ENCODE measurements around the gene CCT7. TPM values are rescaled to one million over a fixed set of nuclear protein-coding genes. Genes with fewer than 3 reads are reported as not detected.

Gene CCT7
- total and polyA plus RNA-seq, 2 of the 8 experiments (the other 6 are each of a cell fraction or from before 2014, with no cell fraction given), result 440 to 474 TPM

GRCh38 chr2:73228631-73229030 is 5.5 kb upstream of the CCT7 start:
- H3K9me3 ChIP-seq (ENCODE audit: insufficient read depth in 2 of 2, low read depth in 1 of 2, low read length in 1 of 2), result no peaks in the 10 kb centered on the region
- H3K27me3 ChIP-seq (replicated peaks in 1 of 4; ENCODE audit: control insufficient read depth in 3 of 4, extremely low read depth in 1 of 4, insufficient read depth in 3 of 4, low read length in 3 of 4), result no peaks in the 10 kb centered on the region; a peak in 2 of 7 replicates
- H4K91ac ChIP-seq (replicated peaks; ENCODE audit: insufficient read length, low read length), result no peak overlapping the region
- DNase-seq (ENCODE audit: low read depth in 1 of 2, low spot score in 2 of 2) (no peak), FAIRE-seq (no peak)
- H3K36me3 ChIP-seq (ENCODE audit: control insufficient read depth in 2 of 4, insufficient read depth in 4 of 4, low read length in 3 of 4), result peaks cover 0 to 17% (median 7%) of the 10 kb centered on the region in 4 experiments; a peak in 6 of 8 replicates
- H3K79me1 ChIP-seq (ENCODE audit: low read depth, low read length), result no peaks in the 10 kb centered on the region; the same call in 1 of the 2 replicates
- H2BK5ac ChIP-seq (ENCODE audit: low read depth, low read length), result no peak overlapping the region
- no peak overlapping the region for H2BK15ac ChIP-seq (ENCODE audit: low read length)
- H3K14ac ChIP-seq (ENCODE audit: insufficient read length), result no peak overlapping the region
- no peaks in the 10 kb centered on the region for H3K79me2 ChIP-seq (ENCODE audit: control insufficient read depth in 1 of 2, insufficient read depth in 2 of 2, low read length in 2 of 2)
- peaks cover 8% of the 10 kb centered on the region for H3K23me2 ChIP-seq (ENCODE audit: low read depth, low read length)
- no peak overlapping the region for H3K4me2 ChIP-seq (ENCODE audit: insufficient read depth in 1 of 2, low read depth in 2 of 2, low read length in 2 of 2)
- no peak overlapping the region for H2BK12ac ChIP-seq (ENCODE audit: low read depth, low read length)
- no peak for TF ChIP-seq RNF2 (IDR thresholded peaks at IDR 0.05; ENCODE audit: borderline replicate concordance, low read depth, low read length, missing control alignments, poor library complexity, severe bottlenecking)
- TF ChIP-seq, protein P1, sequence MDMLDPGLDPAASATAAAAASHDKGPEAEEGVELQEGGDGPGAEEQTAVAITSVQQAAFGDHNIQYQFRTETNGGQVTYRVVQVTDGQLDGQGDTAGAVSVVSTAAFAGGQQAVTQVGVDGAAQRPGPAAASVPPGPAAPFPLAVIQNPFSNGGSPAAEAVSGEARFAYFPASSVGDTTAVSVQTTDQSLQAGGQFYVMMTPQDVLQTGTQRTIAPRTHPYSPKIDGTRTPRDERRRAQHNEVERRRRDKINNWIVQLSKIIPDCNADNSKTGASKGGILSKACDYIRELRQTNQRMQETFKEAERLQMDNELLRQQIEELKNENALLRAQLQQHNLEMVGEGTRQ (IDR thresholded peaks at IDR 0.05; ENCODE audit: low read length), result no peak
- no peak for TF ChIP-seq MAFK (IDR thresholded peaks at IDR 0.05; ENCODE audit: low read depth, low read length)
- no peak for TF ChIP-seq BRCA1 (IDR thresholded peaks at IDR 0.05; ENCODE audit: low read depth, low read length)
- TF ChIP-seq KDM4A (IDR thresholded peaks at IDR 0.05; ENCODE audit: low read depth, low read length, severe bottlenecking), result no peak
- no peak for TF ChIP-seq EGR1 (IDR thresholded peaks at IDR 0.05; ENCODE audit: borderline replicate concordance, low read depth, low read length)
- no peak for TF ChIP-seq POLR2AphosphoS5 (IDR thresholded peaks at IDR 0.05; ENCODE audit: low read depth, low read length)
- no peak for TF ChIP-seq FOSL1 (IDR thresholded peaks at IDR 0.05; ENCODE audit: insufficient read depth, low read depth, low read length)
- TF ChIP-seq TEAD4 (IDR thresholded peaks at IDR 0.05; ENCODE audit: low read depth, low read length), result no peak
- no peak for TF ChIP-seq PHF8 (conservative IDR thresholded peaks at IDR 0.05; ENCODE audit: low read depth, low read length)
- TF ChIP-seq BACH1 (IDR thresholded peaks at IDR 0.05; ENCODE audit: low read length), result no peak
- peaks cover 0 to 3% of the 10 kb centered on the region in 2 experiments for H4K20me1 ChIP-seq (replicated peaks in 1 of 2; ENCODE audit: control insufficient read depth in 1 of 2, insufficient read depth in 2 of 2, low read length in 2 of 2)
- no peak overlapping the region for H2AFZ ChIP-seq (ENCODE audit: low read length)
- no peak overlapping the region for H3K23ac ChIP-seq (ENCODE audit: insufficient read length)
- no peak overlapping the region for H3K56ac ChIP-seq (replicated peaks; ENCODE audit: insufficient read length, low read depth, low read length)
- no peak overlapping the region for H3K27ac ChIP-seq (ENCODE audit: low read depth, low read length)
- H2AK5ac ChIP-seq (ENCODE audit: low read depth, low read length), result no peak overlapping the region
- no peak overlapping the region for H3K18ac ChIP-seq (ENCODE audit: extremely low read depth, low read length)
- H3K9ac ChIP-seq (replicated peaks in 1 of 4; ENCODE audit: extremely low read depth in 1 of 4, low read depth in 3 of 4, low read length in 3 of 4), result no peak overlapping the region
- H4K8ac ChIP-seq (ENCODE audit: extremely low read depth, insufficient read depth, low read length), result no peak overlapping the region; the same call in 1 of the 2 replicates
- no peak overlapping the region for H2BK120ac ChIP-seq (replicated peaks; ENCODE audit: low read depth, low read length)
- H3K4ac ChIP-seq (replicated peaks; ENCODE audit: insufficient read length, low read depth, low read length), result no peak overlapping the region
- H2BK20ac ChIP-seq (ENCODE audit: low read length), result no peak overlapping the region
- no peak overlapping the region for H4K5ac ChIP-seq (ENCODE audit: insufficient read length, low read depth, low read length)
- peaks cover 3 to 5% (median 4%) of the 10 kb centered on the region in 4 experiments; a peak in 6 of 7 replicates for H3K4me1 ChIP-seq (replicated peaks in 1 of 4; ENCODE audit: control insufficient read depth in 3 of 4, insufficient read depth in 4 of 4, low read length in 3 of 4)
- H3K4me3 ChIP-seq (ENCODE audit: extremely low read depth in 1 of 4, insufficient read depth in 2 of 4, low read depth in 3 of 4, low read length in 4 of 4), result no peak overlapping the region
- WGBS, 2 experiments (ENCODE audit: extremely low coverage in 1 of 2, insufficient coverage in 1 of 2, insufficient read length in 1 of 2, insufficient replicate concordance in 2 of 2, low coverage in 1 of 2, low lambda C conversion rate in 2 of 2, missing lambda C conversion rate in 1 of 2), result 93% methylated on average over 14 of the region's 14 CpGs; no CpG with 5 or more reads in 1 of the 2 experiments
- POLR2A ChIA-PET (ENCODE audit: partially characterized antibody), result interaction anchor here (1.2 to 2.6 kb wide), 6 partner anchors 8 to 27 kb away, joined by 3 to 11 read pairs (median 6); no protein-coding TSS in a partner anchor
- CTCF ChIA-PET (ENCODE audit: partially characterized antibody), result interaction anchor here (0.7 to 1.8 kb wide), 7 partner anchors 16 to 336 kb away, joined by 3 to 12 read pairs (median 4); partner anchors contain the start of gene NOTO

Data from H1 (cell line).